Measurements from ENCODE around the gene MTA2. TPM values are rescaled to one million over a fixed set of nuclear protein-coding genes. Genes with fewer than 3 reads are reported as not detected.
A peak's percentile ranks its signal among the peaks of the same experiment; 100 is the strongest.

Gene MTA2
- total and polyA plus RNA-seq, 3 donors from 2014 or later, result 87.6 to 115 (median 97.2) TPM

DNA sequence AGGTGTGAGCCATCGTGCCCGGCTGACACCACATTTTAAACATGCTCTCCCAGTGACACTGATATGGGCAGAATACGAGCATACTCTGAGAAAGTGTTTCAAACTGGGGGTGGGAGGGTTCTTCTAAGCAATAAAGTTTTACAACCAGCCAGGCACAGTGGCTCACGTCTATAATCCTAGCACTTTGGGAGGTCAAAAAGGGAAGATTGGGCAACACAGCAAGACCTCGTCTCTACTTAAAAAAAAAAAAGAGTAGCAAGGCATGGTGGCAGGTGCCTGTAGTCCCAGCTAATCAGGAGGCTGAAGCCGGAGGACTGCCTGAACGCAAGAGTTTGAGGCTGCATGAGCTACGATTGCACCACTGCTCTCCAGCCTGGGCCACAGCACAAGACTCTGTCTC lies 42.6 kb upstream of the MTA2 start:
- no peaks in the 10 kb centered on the region for H3K36me3 ChIP-seq (ENCODE audit: low read depth, missing control alignments)
- H3K4me3 ChIP-seq, result no peak overlapping the region
- TF ChIP-seq POLR2A (IDR thresholded peaks at IDR 0.05) (no peak), CTCF (IDR thresholded peaks at IDR 0.05) (no peak)
- H3K27me3 ChIP-seq, result no peaks in the 10 kb centered on the region
- H3K27ac ChIP-seq, result no peak overlapping the region
- no peak for DNase-seq
- WGBS, 2 donors, result 65 to 68% methylated on average over 5 to 8 of the region's 8 CpGs
- peaks cover 13% of the 10 kb centered on the region for H3K4me1 ChIP-seq
- intact Hi-C loops (cut with DNase I; ENCODE audit: low total_unique reads), result no loop called here
- no peaks in the 10 kb centered on the region for H3K9me3 ChIP-seq

DNA sequence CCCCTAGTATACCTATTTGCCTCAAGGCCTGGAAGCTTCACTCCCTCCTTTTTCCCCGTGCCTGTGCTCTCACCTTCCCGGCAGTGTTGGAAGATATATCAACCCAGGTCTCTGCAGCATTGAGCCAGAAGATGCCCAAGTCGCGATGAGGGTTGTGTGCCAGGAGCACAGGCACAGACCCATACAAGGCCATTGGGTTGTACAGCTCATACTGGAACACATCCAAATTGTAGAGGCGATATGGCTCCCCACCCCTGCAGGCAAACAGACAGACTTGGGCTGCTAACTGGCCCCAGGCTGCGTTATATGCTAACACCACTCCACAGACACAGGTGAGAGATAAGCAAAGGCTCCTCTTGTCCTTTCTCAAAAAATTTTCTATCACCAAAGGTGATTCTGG lies 30.8 kb upstream of the MTA2 start:
- DNase-seq, result no peak
- H3K9me3 ChIP-seq, result no peaks in the 10 kb centered on the region
- no peak overlapping the region for H3K4me3 ChIP-seq
- H3K4me1 ChIP-seq, result no peaks in the 10 kb centered on the region
- H3K27me3 ChIP-seq, result no peaks in the 10 kb centered on the region
- no peaks in the 10 kb centered on the region for H3K36me3 ChIP-seq (ENCODE audit: low read depth, missing control alignments)
- no peak overlapping the region for H3K27ac ChIP-seq
- intact Hi-C loops (cut with DNase I; ENCODE audit: low total_unique reads), result no loop called here
- WGBS, 2 donors, result 77 to 91% methylated on average over 5 to 6 of the region's 6 CpGs
- TF ChIP-seq CTCF (IDR thresholded peaks at IDR 0.05) (no peak), POLR2A (IDR thresholded peaks at IDR 0.05) (no peak)

DNA sequence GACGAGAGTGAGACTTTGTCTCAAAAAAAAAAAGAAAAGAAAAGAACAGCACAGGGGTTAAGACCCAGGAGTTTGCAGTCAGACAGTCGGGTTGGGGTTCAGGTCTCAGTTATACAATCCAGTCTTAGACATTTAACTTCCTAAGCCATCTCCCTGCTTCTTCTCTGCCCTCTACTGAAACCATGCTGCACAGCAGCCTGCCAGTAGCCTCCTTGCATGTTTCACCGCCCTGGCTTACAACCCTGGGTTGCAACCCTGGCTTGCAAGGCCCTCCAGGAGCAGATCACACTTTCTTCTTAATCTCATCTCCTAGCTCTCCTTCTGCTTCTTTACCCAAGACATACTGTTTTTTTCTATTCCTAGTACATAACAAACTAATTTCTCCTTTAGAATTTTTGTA lies 26.0 kb upstream of the MTA2 start:
- Histone ChIP-seq H3K36me3 (ENCODE audit: low read depth, missing control alignments) (no peaks in the 10 kb centered on the region), H3K4me1 (no peaks in the 10 kb centered on the region), H3K27ac (no peak overlapping the region), H3K27me3 (no peaks in the 10 kb centered on the region), H3K4me3 (no peak overlapping the region), H3K9me3 (no peaks in the 10 kb centered on the region)
- no peak for DNase-seq
- intact Hi-C loops (cut with DNase I; ENCODE audit: low total_unique reads), result no loop called here
- 78 to 79% methylated on average over 3 of the region's 3 CpGs for WGBS, 2 donors
- TF ChIP-seq CTCF (IDR thresholded peaks at IDR 0.05) (no peak), POLR2A (IDR thresholded peaks at IDR 0.05) (no peak)

GRCh38 chr11:62622476-62623089 lies 20.9 kb upstream of the MTA2 start:
- WGBS, 2 donors, result 67 to 86% methylated on average over 7 of the region's 7 CpGs
- Histone ChIP-seq H3K27me3 (no peaks in the 10 kb centered on the region), H3K9me3 (no peaks in the 10 kb centered on the region), H3K36me3 (ENCODE audit: low read depth, missing control alignments) (no peaks in the 10 kb centered on the region), H3K27ac (peak overlapping the region; percentile 81 to 84), H3K4me1 (peaks cover 7% of the 10 kb centered on the region), H3K4me3 (peak overlapping the region; percentile 79 to 94)
- intact Hi-C loops (cut with DNase I; ENCODE audit: low total_unique reads), result no loop called here
- TF ChIP-seq CTCF (IDR thresholded peaks at IDR 0.05) (no peak), POLR2A (IDR thresholded peaks at IDR 0.05) (no peak)
- DNase-seq, result no peak
